Measurements from ENCODE around the gene RALGDS. TPM values are rescaled to one million over a fixed set of nuclear protein-coding genes. Genes with fewer than 3 reads are reported as not detected.

Gene RALGDS
- total RNA-seq, 1 donor from 2014 or later: 29.2 TPM

GRCh38 chr9:133151601-133152525 lies 30.8 kb upstream of the RALGDS start:
- Mint-ChIP-seq H3K36me3 (ENCODE audit: low read depth) (peaks cover 10% of the 10 kb centered on the region), H3K27me3 (no peaks in the 10 kb centered on the region), H3K4me1 (peaks cover 21% of the 10 kb centered on the region), H3K4me3 (no peak overlapping the region), H3K9me3 (no peaks in the 10 kb centered on the region), H3K27ac (no peak overlapping the region)
- TF ChIP-seq, protein P1, sequence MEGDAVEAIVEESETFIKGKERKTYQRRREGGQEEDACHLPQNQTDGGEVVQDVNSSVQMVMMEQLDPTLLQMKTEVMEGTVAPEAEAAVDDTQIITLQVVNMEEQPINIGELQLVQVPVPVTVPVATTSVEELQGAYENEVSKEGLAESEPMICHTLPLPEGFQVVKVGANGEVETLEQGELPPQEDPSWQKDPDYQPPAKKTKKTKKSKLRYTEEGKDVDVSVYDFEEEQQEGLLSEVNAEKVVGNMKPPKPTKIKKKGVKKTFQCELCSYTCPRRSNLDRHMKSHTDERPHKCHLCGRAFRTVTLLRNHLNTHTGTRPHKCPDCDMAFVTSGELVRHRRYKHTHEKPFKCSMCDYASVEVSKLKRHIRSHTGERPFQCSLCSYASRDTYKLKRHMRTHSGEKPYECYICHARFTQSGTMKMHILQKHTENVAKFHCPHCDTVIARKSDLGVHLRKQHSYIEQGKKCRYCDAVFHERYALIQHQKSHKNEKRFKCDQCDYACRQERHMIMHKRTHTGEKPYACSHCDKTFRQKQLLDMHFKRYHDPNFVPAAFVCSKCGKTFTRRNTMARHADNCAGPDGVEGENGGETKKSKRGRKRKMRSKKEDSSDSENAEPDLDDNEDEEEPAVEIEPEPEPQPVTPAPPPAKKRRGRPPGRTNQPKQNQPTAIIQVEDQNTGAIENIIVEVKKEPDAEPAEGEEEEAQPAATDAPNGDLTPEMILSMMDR (IDR thresholded peaks at IDR 0.05): no peak
- no peak for DNase-seq
- no peak for ATAC-seq (ENCODE audit: low read depth)
- POLR2A ChIA-PET: interaction anchor here (1.0 kb wide), 1 partner anchor 121 kb away, joined by 4 read pairs; the partner anchor contains the start of gene GTF3C5
- intact Hi-C loops (cut with micrococcal nuclease): no loop called here
- CTCF ChIA-PET: interaction anchor here (1.5 kb wide), 1 partner anchor 29 kb away, joined by 3 read pairs; no protein-coding TSS in a partner anchor

- Mint-ChIP-seq H3K4me1 (peaks cover 27% of the 10 kb centered on the region), H3K27ac (peak overlapping the region; percentile 62), H3K27me3 (no peaks in the 10 kb centered on the region), H3K9me3 (no peaks in the 10 kb centered on the region), H3K4me3 (peak overlapping the region; percentile 50), H3K36me3 (ENCODE audit: low read depth) (peaks cover 7% of the 10 kb centered on the region)
- no peak for ATAC-seq (ENCODE audit: low read depth)
- POLR2A ChIA-PET: interaction anchor here (1.0 kb wide), 1 partner anchor 120 kb away, joined by 4 read pairs; the partner anchor contains the start of gene GTF3C5
- CTCF ChIA-PET: interaction anchor here (1.5 kb wide), 1 partner anchor 30 kb away, joined by 3 read pairs; no protein-coding TSS in a partner anchor
- TF ChIP-seq, protein P1 (IDR thresholded peaks at IDR 0.05): no peak
- intact Hi-C loops (cut with micrococcal nuclease): no loop called here
- no peak for DNase-seq
These were observed 30.0 kb upstream of the RALGDS start for GRCh38 chr9:133151041-133151440.

DNA sequence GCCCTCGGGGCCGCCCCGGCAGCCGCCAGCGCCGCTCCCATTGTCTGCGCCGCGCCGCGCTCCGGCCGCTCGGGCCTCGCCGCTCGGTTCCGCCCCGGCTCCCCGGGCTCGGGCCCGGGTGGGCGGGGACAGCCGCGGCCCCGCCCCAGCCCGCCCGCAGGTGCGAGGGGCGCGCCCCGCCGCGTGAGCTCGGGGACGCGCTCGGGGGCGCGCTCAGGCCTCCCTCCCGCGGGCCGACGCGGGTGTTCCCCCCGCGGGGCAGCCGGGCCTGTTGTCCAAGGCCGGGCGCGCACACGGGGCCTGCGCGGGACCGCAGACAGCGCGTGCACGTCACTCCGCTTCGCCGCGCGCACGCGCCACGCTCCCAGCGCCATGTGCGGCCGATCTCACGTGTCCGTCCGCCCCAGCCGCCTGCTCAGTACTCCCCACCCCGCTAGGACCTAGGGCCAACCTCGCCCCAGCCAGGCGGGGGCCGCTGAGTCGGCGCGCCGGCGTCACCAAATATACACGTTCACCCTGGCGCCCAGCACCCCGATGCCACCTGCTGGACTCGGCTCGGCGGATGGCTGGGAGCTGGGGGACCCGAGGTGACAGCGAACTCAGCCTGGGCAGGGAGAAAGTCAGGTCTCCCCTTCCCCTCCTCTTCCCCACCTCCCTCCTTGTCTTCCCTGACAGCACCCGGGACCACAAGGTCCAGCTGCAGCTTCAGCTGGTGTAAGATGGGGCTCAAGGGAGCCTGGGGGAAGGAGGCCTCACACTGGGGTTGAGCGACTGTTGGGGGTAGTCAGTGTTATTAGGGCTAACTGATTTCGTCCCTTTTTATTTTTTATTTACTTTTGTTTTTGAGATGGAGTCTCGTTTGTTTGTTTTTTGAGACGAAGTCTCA lies 28.3 kb upstream of the RALGDS start:
- intact Hi-C loops (cut with micrococcal nuclease): loop anchor here (1.0 to 2.0 kb wide), 5 partner anchors 12 to 204 kb away; partner anchors contain the start of gene RALGDS
- ChIA-PET POLR2A (interaction anchor here (0.6 to 7.9 kb wide), 8 partner anchors 10 to 329 kb away, joined by 3 to 89 read pairs (median 5); partner anchors contain the start of genes GTF3C5 and SLC2A6), CTCF (interaction anchor here (1.4 to 8.5 kb wide), 2 partner anchors 9 to 40 kb away, joined by 5 to 369 read pairs; no protein-coding TSS in a partner anchor)
- DNase-seq (peak; percentile 83), ATAC-seq (ENCODE audit: low read depth) (peak; percentile 71)
- Mint-ChIP-seq H3K4me1 (peaks cover 40% of the 10 kb centered on the region), H3K9me3 (no peaks in the 10 kb centered on the region), H3K4me3 (peak overlapping the region; percentile 78), H3K27me3 (no peaks in the 10 kb centered on the region), H3K36me3 (ENCODE audit: low read depth) (peaks cover 3% of the 10 kb centered on the region), H3K27ac (peak overlapping the region; percentile 71)
- TF ChIP-seq, protein P1 (IDR thresholded peaks at IDR 0.05): no peak

DNA sequence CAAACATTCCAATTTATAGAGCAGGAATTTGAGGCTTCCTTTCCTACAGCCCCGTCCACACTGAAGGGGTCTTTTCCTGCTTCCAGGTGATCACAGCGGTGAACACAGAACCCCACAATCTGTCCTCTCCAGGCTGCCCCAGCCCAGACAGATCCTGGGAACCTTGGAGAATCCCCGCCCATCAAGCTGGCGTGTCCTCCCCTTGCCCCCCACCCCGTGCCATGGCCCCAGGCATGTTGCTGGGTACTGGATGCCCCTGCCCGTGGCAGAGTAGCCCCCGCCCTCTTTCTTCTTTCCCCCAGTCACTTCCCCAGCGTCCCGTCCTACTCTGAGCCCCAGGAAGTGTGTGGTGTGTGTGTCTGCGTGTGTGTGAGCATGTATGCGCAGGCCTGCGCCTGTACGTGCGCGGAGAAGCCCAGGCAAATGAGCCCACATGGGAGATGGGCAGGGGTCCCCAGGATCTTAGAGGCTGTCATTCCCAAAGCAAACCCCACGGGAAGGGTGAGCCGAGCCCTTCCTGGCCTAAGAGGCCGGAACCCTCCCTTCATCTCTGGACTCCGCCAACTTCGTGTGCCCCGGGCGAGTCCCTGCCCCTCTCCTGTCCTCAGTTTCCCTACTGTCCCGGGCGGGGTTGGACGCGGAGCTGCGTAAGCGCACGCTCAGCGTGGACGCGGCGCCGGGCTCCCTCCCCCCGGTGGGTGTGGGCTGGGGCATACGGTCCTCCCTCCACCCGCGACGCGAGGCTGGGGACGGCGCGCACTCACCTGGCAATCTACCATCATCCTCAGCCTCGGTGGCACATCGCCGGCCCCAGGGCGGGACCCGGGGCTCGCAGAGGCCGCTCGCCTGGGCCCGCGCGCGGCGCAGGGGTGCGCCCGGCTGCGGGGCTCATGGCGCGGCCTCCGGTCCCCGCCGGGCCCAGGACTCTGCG lies 27.4 kb upstream of the RALGDS start:
- Mint-ChIP-seq H3K4me3 (peak overlapping the region; percentile 86), H3K4me1 (peaks cover 47% of the 10 kb centered on the region)

More for the DNA sequence above, 27.4 kb upstream of the RALGDS start:
- ATAC-seq (ENCODE audit: low read depth): peak; percentile 13
- POLR2A ChIA-PET: interaction anchor here (0.6 to 7.9 kb wide), 9 partner anchors 9 to 330 kb away, joined by 3 to 89 read pairs (median 4); partner anchors contain the start of genes GTF3C5 and SLC2A6
- Mint-ChIP-seq H3K27me3 (no peaks in the 10 kb centered on the region), H3K27ac (peak overlapping the region; percentile 91), H3K36me3 (ENCODE audit: low read depth) (no peaks in the 10 kb centered on the region), H3K9me3 (no peaks in the 10 kb centered on the region)
- CTCF ChIA-PET: interaction anchor here (0.7 to 8.5 kb wide), 10 partner anchors 7 to 126 kb away, joined by 3 to 369 read pairs (median 4); partner anchors contain the start of genes GTF3C5 and RALGDS
- intact Hi-C loops (cut with micrococcal nuclease): loop anchor here (1.0 to 2.0 kb wide), 5 partner anchors 13 to 203 kb away; partner anchors contain the start of gene RALGDS
- TF ChIP-seq, protein P1 (IDR thresholded peaks at IDR 0.05): no peak
- DNase-seq: peak; percentile 48
